Kidney epithelial cell (primary cell): Measurements from ENCODE around the gene HSD11B2. TPM values are rescaled to one million over a fixed set of nuclear protein-coding genes. Genes with fewer than 3 reads are reported as not detected.
A peak's percentile ranks its signal among the peaks of the same experiment; 100 is the strongest.

Experiments
- DNase-seq: peaks from one replicate; pipeline ENCODE4 v3.0.0-alpha.2; 2010; ENCODE audit warnings: low read depth
- H3K27me3 ChIP-seq: 2 replicates; pipeline ENCODE4 v1.6.0; 2011; ENCODE audit warnings: low read length; ENCODE audit not compliant: control insufficient read depth, insufficient read depth
- H3K36me3 ChIP-seq: 2 replicates; pipeline ENCODE4 v1.5.1; 2011; ENCODE audit warnings: low read length; ENCODE audit not compliant: control insufficient read depth, insufficient read depth
- H3K4me3 ChIP-seq: 2 replicates; pipeline ENCODE4 v1.5.1; 2011; ENCODE audit warnings: low read depth, mild to moderate bottlenecking, control low read depth, low read length
- total RNA-seq: library from RNA; depleted of rRNA; stranded (reverse); fragments of >200 nt; gene quantifications from 2 replicates; pipeline ENCODE4 v1.2.3, GENCODE V29; 2015
- TF ChIP-seq, protein P1 (sequence below): IDR thresholded peaks from 2 replicates; pipeline ENCODE4 v1.5.1; 2011; ENCODE audit warnings: mild to moderate bottlenecking, moderate library complexity, low read length, control low read depth, inconsistent platforms; ENCODE audit not compliant: insufficient read depth, poor library complexity, severe bottlenecking

Gene HSD11B2
- total RNA-seq, 1 donor from 2014 or later, result 5.8 TPM

- H3K4me3 ChIP-seq, result no peak overlapping the region
- H3K36me3 ChIP-seq, result no peaks in the 10 kb centered on the region
- TF ChIP-seq, protein P1, sequence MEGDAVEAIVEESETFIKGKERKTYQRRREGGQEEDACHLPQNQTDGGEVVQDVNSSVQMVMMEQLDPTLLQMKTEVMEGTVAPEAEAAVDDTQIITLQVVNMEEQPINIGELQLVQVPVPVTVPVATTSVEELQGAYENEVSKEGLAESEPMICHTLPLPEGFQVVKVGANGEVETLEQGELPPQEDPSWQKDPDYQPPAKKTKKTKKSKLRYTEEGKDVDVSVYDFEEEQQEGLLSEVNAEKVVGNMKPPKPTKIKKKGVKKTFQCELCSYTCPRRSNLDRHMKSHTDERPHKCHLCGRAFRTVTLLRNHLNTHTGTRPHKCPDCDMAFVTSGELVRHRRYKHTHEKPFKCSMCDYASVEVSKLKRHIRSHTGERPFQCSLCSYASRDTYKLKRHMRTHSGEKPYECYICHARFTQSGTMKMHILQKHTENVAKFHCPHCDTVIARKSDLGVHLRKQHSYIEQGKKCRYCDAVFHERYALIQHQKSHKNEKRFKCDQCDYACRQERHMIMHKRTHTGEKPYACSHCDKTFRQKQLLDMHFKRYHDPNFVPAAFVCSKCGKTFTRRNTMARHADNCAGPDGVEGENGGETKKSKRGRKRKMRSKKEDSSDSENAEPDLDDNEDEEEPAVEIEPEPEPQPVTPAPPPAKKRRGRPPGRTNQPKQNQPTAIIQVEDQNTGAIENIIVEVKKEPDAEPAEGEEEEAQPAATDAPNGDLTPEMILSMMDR, result no peak
- no peak for DNase-seq
- H3K27me3 ChIP-seq, result no peaks in the 10 kb centered on the region
Observed at GRCh38 chr16:67474551-67475455, 43.9 kb downstream of the HSD11B2 start.

- Histone ChIP-seq H3K4me3 (no peak overlapping the region), H3K27me3 (no peaks in the 10 kb centered on the region), H3K36me3 (no peaks in the 10 kb centered on the region)
- TF ChIP-seq, protein P1, result no peak
- no peak for DNase-seq
Observed at GRCh38 chr16:67477960-67478554, 47.1 kb downstream of the HSD11B2 start.

DNA sequence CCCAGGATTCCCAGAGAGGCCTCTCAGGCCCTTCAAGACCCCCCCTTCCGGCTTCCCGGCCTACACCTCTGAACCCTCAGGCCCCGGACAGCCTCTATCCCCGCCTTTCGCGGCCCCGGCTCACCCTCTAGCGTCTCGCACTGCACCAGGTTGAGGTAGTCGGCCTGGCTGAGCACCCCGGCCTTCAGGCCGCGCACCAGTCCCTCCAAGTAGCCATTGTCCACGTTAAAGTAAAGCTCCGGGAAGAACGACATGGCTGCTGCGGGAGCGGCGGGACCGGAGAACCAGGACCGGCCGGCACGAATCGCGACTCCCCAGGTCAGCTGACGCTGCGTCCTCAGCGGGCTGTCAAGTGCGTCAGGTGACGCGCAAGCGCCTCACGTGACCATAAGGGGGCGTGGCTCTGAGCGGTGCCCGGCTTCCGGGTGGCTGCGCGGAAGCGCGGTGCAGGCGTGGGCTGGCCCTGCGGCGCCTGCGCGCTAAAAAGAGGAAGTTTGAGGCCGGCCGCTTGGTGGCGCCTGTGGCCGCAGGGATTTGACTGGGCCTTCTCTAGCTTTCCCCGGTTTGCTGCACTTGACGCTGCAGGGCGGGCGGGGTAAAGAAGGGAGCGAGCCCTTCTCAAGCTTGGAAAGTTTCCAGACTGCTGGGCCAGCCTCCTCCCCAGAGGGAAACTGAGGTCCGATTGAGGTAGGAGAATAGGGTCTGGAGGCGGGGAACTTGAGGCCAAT is 50.1 kb downstream of the HSD11B2 start, which contains the start of gene ATP6V0D1:
Gene ATP6V0D1, minus strand, starts transcription at position 325 of the 728 bp plus-strand sequence. Its CDS starts 71 bp downstream, at position 254.
- H3K27me3 ChIP-seq, result no peaks in the 10 kb centered on the region
- H3K4me3 ChIP-seq, result peak within 1 kb of the TSS; percentile 88
- TF ChIP-seq, protein P1, result peak; percentile 79
- H3K36me3 ChIP-seq, result no peaks in the 10 kb centered on the region
- peak; percentile 83 for DNase-seq

GRCh38 chr16:67481561-67482232 is 50.8 kb downstream of the HSD11B2 start:
- TF ChIP-seq, protein P1, result no peak
- DNase-seq, result no peak
- Histone ChIP-seq H3K36me3 (no peaks in the 10 kb centered on the region), H3K27me3 (no peaks in the 10 kb centered on the region), H3K4me3 (peak overlapping the region; percentile 43)

GRCh38 chr16:67482233-67482924 is 51.5 kb downstream of the HSD11B2 start:
- DNase-seq, result no peak
- Histone ChIP-seq H3K36me3 (no peaks in the 10 kb centered on the region), H3K27me3 (no peaks in the 10 kb centered on the region), H3K4me3 (peak overlapping the region; percentile 43)
- TF ChIP-seq, protein P1, result no peak
